Naive B cell (primary cell): ENCODE data around the gene MGST1. TPM values are rescaled to one million over a fixed set of nuclear protein-coding genes. Genes with fewer than 3 reads are reported as not detected.

Source experiments
- polyA plus RNA-seq, 6 donors: library from polyadenylated mRNA; unstranded; fragments of 300-500 nt; fragmentation: Illumina TruSeq; gene quantifications; one replicate each; pipeline ENCODE4 v1.2.3, GENCODE V29; 2021; ENCODE audit warnings: low read depth in 6 of 6

Gene MGST1
- polyA plus RNA-seq, 6 donors from 2014 or later: 1.8 to 2.0 TPM; not detected in 4

Other genes with a start within 250 kb of the MGST1 start
- gene SLC15A5, start 70.0 kb upstream of the MGST1 start, polyA plus RNA-seq: not detected